GM08714 (cell line): ENCODE measurements around the gene KCNG4.
"Not testable (repeated sequence)": the region's sequence is repeated elsewhere in the genome, so short reads cannot be mapped to it uniquely, and the experiment has no call there.

ENCODE experiments used
- H3K4me3 ChIP-seq: fragments of 200-500 bp; sonication (Bioruptor generic); 2 replicates; pipeline ENCODE4 v1.5.1; 2014; ENCODE audit warnings: mild to moderate bottlenecking, low read length, inconsistent platforms
- ZNF274 ChIP-seq: IDR thresholded peaks from 2 replicates; pipeline ENCODE4 v1.6.1; 2012; ENCODE audit warnings: mild to moderate bottlenecking, low read depth, low read length

KCNG4 gene

DNA sequence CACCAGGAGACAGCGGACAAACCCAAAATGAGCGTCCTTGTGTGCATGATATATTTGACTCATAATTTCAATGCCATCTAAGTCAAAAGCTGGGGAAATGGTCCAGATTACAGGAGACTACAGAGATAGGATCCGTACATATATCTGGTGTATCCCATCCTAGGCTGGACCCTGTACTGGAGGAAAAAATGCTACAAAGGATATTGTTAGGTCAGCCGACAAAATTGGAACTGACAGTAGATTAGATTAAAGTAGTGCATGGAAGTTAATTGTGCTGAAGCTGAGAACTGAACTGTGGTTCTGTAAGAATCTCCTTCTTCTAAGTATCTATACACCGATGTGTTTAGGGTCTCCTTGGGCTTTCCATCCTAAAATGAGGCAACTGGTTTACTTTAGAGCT, 24.3 kb downstream of the KCNG4 start:
- TF ChIP-seq ZNF274: no peak
- H3K4me3 ChIP-seq: no peak overlapping the region

DNA sequence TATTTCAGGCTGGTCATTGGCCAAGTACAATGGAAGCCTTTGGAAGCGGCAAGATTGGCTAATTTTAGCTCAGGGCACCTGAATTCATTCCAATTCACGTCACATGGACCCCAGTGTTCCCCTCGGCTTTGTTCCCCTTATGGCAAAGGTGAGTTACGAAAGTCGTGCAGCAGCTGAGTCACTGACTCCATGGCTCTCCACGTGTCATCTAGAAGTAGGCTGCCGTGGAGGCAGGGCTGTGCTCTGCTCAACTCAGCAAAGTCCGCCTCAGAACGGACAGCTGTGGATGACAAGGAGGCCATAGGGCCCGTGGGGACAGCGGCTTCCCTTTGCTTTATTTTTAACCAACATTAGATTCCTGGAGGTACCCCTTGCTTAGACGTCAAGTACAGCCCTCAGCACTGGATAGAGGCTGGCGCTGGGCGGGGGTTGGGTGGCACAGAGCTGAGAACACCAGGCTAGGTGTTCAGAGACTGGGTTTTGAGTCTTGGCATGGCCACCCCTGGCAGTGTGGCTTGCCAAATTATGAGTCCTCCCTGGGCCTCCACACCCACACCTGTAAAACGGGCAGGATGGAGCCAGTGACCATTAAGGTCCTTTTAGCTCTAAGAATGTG, 25.3 kb downstream of the KCNG4 start:
- no peak for TF ChIP-seq ZNF274
- no peak overlapping the region for H3K4me3 ChIP-seq

DNA sequence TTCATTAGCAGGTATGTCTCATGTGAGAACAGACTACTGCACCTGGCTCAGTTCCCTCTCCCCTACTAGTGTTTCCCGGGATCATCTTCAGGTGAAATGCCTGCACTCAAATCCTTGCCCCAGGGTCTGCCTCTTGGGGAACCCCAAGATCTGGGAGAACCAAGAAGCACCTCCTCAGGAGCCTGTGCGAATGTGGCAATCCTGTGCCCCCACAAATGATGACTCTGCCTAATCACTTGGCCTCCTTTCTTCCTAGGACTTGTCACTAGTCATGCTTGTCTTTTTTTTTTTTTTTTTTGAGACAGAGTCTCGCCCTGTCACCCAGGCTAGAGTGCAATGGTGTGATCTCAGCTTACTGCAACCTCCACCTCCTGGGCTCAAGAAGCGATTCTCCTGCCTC, 27.2 kb downstream of the KCNG4 start:
- H3K4me3 ChIP-seq: no peak overlapping the region
- no peak for TF ChIP-seq ZNF274

DNA sequence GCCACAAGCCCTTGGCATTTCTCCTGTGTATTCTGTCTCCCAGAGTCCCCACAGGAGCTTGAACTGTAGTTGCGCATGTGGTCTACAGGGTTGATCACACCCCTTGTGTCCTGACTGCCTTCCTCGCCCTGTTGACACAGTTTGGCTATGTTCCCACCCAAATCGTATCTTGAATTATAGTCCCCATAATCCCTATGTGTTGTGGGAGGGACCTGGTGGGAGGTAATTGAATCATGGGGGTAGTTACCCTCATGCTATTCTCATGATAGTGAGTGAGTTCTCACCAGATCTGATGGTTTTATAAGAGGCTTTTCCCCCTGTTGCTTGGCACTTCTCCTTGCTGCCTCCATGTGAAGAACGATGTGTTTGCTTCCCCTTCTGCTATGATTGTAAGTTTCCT, 27.7 kb downstream of the KCNG4 start:
- TF ChIP-seq ZNF274: no peak
- H3K4me3 ChIP-seq: no peak overlapping the region

DNA sequence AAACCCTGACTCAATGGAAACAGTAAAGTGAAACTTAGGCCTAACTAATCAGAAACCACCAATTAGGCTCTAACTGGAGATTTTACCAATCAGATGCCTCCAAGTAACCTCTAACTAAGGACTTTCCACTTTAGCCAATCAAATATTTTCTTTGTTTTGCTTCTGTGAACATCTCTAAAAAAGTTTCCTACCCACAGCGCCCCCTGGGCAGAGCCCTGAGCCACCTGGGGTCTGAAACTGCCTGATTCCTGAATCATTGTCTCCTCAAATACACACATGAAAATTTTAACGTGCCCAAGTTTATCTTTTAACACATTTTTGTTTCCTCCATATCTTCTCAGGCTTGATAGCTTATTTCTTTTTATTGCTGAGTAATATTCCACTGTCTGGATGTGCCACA, 29.8 kb downstream of the KCNG4 start:
- no peak overlapping the region for H3K4me3 ChIP-seq
- no peak for TF ChIP-seq ZNF274

DNA sequence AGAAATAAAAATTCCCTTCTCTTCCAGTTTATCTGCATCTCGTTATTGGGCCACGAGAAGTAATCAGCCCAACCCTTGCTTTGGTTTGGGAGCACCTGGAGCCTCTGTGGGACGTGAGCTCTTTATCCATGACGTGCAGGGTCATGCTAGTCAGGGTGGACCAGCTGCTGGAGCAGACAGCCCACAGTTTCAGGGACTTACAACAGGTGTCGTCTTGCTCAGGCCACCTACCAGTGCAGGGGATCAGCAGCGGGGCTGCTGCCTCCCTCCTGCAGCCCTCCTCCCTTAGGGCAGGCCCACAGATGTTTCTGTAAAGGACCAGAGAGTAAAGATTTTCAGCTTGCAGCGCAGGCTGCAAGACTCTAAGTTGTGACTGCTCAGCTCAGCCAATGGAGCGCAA, 31.9 kb downstream of the KCNG4 start:
- H3K4me3 ChIP-seq: no peak overlapping the region
- TF ChIP-seq ZNF274: no peak

DNA sequence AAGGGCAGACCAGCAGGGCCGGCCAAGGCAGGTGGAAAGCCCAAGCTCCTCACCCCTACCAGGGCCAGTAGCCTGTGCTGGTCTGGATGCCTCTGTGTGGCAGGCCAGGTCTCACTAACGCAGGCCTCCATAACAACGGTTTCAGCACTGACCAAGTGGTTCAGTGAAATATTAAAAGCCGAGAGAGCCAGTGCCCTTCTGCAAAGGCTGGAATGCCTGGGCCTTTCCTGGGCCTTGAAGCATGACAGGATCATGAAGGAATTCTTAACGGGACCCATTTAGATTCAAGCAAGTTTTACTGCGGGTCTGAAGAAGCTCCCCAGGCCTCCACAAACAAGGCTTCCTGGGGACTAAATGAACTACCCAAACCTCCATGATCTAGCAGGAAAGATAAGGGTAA, 32.6 kb downstream of the KCNG4 start:
- H3K4me3 ChIP-seq: no peak overlapping the region
- TF ChIP-seq ZNF274: no peak

DNA sequence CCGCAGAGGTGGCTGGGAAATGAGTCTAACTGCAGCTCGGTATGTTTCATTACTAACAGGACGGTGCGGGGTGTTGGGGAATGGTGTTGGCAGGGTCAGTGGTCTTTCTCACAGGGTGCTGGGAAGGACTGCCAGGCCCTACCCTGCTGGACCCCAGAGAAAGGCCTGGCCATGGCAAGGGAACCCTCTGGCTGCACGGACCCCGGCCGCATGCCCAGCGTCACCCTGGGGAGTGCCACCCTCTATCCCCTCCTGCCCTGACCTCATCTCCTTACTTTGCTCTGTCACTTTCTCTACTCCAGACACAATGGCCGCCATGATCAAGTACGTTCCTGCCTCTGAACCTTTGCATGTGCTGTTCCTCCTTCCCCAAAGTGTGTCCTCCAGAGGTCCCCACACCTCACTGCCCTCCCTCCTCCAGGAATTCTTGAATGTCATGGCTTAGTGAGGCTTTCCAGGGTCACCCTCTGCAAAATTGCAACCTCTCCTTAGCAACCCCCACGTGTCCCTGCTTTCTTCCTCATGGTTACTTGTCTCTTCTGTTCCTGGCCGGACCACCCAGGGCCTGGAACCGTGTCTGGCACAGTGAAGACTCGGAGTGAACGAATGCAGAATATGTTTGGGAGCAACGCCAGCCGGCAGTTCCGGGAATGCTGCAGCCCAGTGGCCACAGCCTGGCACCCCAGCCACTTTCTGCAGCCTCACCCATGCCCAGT, 33.7 kb downstream of the KCNG4 start:
- H3K4me3 ChIP-seq: no peak overlapping the region
- TF ChIP-seq ZNF274: no peak

DNA sequence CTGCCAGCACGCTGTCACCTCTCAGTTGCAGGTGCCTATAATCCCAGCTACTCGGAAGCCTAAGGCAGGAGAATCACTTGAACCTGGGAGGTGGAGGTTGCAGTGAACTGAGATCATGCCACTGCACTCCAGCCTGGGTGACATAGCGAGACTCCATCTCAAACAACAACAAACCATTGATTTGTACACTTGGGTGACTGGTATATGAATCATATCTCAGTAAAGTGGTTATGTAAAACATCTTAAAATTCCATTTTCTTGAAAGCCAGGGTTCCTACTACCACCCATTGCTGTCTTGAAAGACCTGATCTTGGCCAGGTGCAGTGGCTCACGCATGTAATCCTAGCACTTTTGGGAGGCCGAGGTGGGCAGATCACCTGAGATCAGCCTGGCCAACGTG, 34.7 kb downstream of the KCNG4 start:
- not testable (repeated sequence) for H3K4me3 ChIP-seq

DNA sequence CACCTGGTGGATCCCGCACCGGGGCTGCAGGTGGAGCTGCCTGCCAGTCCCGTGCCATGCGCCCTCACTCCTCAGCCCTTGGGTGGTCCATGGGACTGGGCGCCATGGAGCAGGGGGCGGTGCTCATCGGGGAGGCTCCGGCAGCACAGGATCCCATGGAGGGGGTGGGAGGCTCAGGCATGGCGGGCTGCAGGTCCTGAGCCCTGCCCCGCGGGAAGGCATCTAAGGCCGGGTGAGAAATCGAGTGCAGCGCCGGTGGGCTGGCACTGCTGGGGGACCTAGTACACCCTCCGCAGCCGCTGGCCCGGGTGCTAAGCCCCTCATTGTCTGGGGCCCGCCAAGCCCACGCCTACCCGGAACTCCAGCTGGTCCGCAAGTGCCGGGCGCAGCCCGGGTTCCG, 35.3 kb downstream of the KCNG4 start:
- H3K4me3 ChIP-seq: not testable (repeated sequence)

DNA sequence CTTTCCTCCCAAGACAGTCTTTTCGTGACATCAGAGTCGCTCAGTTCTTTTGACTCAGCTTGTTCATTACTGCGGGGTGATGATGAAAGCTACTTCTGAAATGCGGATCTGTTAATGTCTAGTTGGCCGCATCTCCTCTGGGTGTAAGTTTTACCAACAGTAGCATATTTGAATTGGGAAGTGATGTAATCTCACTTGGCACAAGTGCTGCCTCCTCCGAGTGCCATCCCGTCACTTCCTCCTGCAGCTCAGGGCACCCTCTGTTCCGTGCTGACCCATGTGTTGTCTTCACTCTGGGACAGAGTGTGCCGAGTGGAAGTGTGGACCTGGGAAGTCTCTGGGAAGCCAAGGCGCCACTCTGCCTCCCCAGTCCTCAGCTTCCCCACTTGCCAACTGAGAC, 40.0 kb downstream of the KCNG4 start:
- no peak for TF ChIP-seq ZNF274
- no peak overlapping the region for H3K4me3 ChIP-seq

DNA sequence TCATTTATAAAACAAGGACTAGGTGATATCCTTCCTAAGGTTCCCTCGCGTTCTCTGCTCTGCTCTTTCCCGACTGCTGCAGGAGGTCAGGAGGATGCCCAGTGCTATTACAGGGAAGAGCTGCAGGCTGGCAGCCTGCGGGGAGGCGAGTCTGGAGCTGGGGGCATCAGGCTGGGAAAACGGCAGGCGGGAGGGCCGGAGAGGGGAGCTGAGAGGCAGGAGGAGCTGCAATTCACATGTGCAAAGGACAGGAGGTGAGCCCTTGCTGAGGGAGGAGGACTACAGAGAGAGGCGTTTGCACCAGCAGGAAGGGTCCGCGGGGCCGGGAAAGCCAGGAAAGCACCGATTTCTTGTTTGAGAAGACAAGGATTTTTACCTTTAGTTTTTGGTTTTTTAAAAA, 40.7 kb downstream of the KCNG4 start:
- TF ChIP-seq ZNF274: no peak
- no peak overlapping the region for H3K4me3 ChIP-seq

DNA sequence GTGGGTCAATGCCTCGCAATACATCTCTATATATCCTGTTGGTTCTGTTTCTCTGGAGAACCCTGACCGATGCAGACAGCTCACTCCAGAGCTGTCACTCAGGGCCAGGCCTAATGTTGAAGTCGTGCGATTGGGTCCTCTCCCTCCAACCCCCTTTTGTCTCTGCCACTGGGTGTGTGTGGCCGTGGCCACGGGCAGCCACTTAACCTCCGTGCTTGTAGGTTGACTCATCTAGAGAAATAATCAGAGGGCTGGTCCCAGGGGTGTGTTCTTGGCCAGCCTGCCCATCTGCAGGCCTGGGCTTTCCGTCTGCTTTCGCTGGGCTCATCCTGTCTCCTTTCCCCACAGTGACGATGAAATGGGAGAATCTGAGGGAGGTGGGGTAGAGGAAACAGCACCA, 41.4 kb downstream of the KCNG4 start:
- no peak overlapping the region for H3K4me3 ChIP-seq
- no peak for TF ChIP-seq ZNF274

DNA sequence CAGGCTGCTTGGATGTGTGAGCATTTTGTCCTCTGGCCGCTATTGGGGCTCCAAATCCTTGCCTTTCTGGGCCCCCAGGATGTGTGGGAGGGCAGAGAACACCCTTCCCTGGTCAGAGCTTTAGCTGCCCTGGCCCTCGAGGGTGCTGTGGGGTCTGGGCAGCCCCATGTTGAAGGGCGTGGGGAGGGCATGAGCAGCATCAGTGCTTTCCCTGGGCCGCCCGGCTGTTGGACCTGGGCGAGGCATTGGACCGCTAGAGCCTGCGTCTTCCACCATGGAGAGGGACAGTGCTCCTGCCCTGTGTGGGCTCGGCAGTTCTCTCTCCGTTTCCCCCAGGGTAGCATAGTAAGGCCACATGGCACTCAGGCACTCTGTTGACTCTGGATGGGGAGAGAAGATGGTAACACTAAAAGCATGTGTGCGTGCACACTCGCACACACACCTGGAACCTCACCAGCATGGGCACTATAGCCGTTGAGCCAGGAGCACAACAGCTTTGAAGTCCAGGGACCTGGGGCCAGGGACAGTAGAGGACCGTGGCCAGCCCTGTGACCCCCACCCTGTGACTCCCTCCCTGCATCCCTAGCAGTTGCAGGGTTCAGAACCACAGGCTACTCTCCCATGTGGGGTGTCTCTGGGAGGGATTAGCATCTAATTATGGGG, 42.2 kb downstream of the KCNG4 start:
- TF ChIP-seq ZNF274: no peak
- H3K4me3 ChIP-seq: no peak overlapping the region

DNA sequence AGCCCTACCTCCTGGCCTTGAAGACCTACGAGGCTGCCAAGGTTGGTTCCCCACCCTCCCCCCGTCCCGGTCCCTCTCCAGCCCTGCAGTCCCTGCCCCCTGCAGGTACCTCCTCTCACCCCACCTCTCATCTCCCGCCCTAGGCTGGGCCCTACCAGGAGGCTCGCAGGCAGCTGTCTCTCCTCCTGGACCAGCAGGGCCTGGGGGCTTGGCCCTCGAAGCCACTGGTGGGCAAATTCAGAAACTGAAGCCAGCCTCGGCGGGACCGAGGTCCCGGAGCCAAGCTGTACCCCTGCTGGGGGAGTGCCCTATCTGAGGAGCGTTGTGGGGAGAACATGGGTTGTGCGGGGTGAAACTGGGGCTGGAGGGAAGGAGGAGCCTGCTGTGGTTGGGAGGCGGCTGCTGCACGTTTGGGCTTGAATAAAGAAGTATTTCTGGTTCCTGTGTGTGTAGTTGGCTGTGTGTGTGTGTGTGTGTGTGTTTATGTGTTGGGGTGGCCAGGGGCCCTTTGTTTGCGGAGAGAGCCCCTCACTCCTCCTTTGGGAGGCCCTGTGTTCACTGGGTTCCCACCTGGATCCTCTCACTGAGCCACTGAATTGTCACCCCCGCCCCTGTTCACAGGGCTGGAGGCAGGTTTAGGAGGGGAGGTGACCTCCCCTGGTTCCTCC, 43.0 kb downstream of the KCNG4 start:
- H3K4me3 ChIP-seq: no peak overlapping the region
- TF ChIP-seq ZNF274: no peak

DNA sequence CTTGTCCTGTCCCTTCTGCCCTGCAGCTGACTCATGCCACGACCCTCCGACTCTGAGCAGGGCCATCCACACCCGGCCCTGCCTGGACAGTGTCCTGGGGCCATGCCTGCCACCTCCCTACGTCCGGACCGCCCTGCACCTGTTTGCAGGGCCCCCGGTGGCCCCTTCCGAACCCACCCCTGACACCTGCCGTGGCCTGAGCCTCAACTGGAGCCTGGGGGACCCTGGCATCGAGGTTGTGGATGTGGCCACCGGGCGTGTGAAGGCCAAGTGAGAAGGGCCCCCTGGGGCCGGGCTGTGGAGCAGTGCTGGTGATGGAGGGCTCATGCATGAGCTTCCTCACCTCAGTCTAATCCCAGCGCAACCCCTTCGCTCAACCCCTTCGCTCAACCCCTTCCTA, 43.7 kb downstream of the KCNG4 start:
- no peak for TF ChIP-seq ZNF274
- no peak overlapping the region for H3K4me3 ChIP-seq
